Stimulated activated CD4-positive, alpha-beta T cell treated with anti-CD3 and anti-CD28 coated beads, Interleukin-2, amount 100 ng/mL, for 4 hours (primary cell): ENCODE data around the gene PEAR1.

Experiments used
- DNase-seq: peaks from one replicate; pipeline ENCODE4 v3.0.0-alpha.2; 2020; ENCODE audit warnings: low read depth

PEAR1 gene

GRCh38 chr1:156860628-156861423, 32.7 kb upstream of the PEAR1 start, which contains the start of gene NTRK1:
TSS of gene NTRK1 (plus strand) at chr1:156860865. CDS start at chr1:156860935, 70 bp downstream.
- DNase-seq = peak; percentile 49

DNA sequence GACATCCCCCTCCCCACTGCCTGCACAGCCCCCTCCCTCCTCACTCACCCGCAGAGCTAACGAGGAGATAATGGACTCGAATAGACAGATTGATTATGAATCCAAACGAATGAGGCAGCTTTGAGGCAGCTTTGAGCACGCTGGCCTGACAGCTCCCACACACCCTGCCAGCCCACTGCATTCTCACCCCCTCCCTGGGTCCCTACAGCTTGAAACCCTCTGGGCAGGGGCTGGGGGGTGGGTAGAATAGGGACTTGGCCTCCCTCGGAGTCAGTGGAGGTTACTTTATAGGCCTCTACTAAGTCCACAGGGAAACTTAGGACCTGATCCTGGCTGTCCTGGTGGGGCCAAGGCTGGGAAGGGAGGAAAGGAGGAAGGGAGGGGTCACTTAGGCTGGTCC, 30.9 kb upstream of the PEAR1 start:
- no peak for DNase-seq

DNA sequence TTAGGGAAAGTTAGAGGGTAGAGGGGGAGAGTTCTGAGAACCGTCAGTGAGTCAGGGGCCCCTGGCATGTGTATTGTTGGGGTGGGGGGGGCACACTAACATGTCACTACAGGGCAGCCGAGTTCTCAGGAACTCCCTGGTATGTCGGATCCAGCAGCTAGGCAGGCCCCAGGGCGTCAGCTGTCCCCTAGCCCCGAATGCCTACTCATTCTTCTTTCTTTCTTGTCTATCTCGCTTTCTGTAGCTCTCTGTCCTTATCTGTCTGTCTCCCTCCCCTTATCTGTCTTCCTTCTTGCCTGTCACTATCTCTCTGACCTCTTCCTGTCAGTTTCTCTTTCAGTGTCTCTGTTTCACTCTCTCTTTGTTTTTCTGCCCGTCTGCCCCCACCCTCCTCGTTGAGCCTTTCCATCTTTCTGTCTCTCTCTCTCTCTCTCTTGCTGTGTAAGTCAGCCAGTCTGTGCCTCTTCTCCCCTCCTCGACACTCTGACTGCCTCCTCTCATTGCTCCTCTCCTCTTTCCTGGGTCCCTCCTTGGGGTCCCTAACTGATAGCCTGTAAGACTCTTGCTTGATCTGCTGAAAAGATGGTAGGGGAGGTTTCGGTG, 30.4 kb upstream of the PEAR1 start:
- no peak for DNase-seq

GRCh38 chr1:156863631-156864030, 29.9 kb upstream of the PEAR1 start:
- DNase-seq = no peak

DNA sequence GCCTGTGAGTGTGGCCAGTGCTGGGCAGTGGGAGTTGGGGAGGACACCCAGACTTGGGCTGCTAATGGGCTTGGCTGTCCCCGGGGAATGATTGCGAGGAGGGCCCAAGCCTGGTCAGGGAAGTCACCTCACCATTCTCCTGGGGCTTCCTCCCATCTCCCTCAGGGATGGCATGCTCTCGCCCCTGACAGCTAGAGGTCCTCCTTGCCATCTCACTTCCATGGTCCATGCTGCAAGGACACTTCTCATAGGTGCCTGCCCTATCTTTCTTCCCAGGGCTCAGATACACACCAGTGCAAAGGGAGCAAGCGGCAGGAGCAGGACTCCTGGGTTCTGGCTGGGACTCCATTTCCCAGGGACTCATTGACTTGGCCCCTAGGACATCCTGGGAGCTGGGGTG, 28.7 kb upstream of the PEAR1 start:
- no peak for DNase-seq

- DNase-seq = no peak
Measured at GRCh38 chr1:156865258-156865657, 28.3 kb upstream of the PEAR1 start.

- DNase-seq = no peak
Measured at GRCh38 chr1:156865865-156866248, 27.7 kb upstream of the PEAR1 start.

DNA sequence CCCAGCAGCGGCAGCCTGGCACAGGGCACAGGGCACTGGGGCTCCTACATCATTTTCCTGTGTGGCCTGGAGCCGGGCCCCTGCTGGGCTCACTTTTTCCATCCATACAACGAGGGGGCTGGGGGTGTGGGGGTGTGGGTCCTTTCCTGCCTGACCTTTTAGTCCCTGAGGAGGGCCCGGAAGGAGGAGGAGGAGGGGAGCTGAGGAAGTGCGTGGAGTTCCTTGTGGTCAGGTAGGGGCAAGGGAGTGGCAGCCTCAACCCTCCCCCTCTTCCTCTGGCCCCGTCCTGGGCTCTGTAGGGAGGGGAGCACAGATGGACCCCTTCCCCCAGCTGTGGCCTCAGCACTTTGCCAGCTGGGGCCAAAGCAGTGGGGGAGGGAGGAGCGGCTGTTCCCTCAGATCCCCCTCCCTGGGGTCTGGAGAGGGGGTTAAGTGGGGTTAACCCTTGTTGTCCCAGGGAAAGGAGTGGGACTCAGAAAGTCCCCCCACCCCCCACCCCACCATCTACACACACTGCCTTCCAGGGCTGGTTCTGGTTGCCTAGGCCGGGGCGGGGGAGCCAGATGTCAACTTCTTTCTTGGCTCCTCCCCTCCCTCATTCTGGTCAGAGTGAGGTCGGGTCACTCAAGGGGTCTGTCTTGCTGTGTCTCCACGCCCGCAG, 27.1 kb upstream of the PEAR1 start:
- DNase-seq = no peak

DNA sequence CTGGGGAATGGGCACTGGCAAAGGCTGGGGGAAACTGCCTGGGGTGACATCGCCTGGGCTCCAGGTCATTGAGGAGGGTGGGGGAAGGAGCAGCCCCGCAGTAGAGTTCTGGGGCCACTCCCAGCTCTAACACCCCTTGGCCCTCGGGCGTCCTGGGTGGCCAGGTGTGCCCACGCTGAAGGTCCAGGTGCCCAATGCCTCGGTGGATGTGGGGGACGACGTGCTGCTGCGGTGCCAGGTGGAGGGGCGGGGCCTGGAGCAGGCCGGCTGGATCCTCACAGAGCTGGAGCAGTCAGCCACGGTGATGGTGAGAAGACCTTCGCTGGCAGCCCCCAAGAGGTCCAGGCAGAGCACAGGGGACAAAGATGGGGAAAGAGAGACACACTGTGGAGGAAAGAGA, 25.2 kb upstream of the PEAR1 start:
- no peak for DNase-seq

DNA sequence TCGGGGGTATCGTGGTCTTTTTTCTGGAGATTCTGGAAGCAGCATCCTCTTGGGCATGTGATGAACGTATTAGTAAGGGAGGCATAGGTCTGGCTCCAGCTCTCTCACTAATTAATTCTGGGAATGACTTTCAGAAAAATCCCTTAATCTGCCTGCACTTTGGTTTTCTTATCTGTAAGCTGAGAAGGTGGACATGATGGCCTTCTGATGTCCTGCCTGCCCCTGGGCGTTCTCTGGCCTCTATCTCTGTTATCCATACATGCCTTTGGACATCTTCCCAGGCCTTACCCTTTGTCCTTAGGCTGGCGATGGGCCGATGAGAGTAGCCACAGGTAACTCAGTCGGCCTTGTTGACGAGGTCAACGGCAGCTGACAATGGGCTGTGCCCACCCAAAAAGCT, 24.1 kb upstream of the PEAR1 start:
- no peak for DNase-seq

GRCh38 chr1:156873659-156874058, 19.9 kb upstream of the PEAR1 start:
- no peak for DNase-seq

DNA sequence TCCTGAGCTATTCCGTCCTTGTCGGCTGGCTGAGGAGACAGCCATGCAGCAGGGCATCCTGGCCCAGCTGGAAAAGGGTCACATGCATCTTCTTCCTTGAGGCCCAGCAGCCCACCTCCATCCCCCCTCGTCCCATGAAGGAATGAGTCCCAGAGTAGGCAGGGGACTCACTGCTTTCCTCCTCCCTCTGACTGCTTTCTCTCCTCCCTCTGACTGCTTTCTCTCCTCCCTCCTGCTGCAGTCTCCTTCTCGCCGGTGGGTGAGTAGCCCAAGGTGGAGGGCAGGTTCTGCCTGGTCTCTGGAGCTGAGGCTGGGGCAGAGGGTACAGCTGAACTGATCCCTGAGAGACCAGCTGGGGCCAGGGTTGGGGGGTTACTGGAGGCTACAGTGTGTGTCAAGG, 19.4 kb upstream of the PEAR1 start:
- DNase-seq = no peak

DNA sequence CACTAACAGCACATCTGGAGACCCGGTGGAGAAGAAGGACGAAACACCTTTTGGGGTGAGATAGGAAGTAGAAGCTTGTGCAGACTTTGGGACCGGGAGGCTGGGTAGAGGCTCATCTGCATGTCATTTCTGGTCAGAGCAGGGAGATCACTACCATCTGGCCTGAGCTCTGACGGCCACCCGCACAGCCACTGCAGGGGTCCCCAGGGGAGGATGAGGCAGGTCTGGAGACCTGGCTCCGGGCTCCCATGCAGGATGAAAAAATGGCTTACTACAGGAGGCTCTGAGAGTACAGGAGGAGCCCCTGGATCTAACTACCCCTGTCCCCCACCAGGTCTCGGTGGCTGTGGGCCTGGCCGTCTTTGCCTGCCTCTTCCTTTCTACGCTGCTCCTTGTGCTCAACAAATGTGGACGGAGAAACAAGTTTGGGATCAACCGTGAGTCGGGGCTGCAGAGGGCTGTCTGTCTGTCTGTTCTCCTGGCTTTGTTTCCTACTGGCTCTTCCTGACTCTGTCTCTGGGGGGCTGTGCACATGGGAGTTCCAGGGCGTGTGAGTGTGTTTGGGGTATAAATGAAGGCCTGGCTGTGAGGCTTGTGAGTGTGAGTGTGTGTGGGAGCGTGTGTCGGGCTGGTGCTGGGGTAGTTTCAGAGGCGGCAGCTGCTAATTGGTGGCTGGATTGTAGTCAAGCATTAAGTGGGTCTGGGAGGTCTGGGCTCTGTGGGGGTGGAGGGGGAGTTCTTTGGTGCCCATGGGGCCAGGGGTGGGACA, 18.8 kb upstream of the PEAR1 start:
- no peak for DNase-seq

GRCh38 chr1:156875341-156875615, 18.2 kb upstream of the PEAR1 start:
- no peak for DNase-seq

DNA sequence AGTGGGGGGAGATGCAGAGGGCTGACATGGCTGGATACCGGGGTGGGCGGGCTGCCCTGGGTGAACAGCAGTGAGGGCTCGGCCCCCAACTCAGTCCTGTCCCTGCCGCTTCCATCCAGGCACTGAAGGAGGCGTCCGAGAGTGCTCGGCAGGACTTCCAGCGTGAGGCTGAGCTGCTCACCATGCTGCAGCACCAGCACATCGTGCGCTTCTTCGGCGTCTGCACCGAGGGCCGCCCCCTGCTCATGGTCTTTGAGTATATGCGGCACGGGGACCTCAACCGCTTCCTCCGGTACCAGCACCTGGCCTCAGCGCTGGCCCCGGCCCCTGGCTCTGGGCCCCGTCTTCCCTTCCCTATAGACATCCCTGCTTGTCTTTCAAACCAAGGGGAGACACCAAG, 17.2 kb upstream of the PEAR1 start:
- no peak for DNase-seq

- no peak for DNase-seq
Measured at GRCh38 chr1:156877433-156878170, 15.9 kb upstream of the PEAR1 start.

GRCh38 chr1:156879876-156880275, 13.6 kb upstream of the PEAR1 start:
- DNase-seq = no peak

DNA sequence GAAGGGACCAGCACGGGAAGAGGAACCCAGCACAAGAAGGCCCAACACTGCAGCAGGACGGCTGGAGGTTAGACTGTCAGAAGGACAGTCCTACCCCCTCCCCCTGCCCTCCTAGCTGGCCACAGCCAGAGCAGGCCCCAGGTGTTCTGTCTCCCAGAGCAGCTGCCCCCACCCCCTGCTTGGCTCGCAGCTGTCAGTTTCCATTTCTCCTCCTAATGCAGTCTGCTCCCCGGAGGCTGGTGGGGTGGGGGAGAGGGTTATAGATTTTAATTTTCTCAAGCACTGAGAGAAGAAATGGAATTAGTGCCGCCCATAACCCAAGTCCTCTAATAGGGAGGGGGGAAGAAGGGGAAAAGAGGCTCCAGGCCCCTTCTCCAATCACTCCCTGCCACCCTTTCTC, 13.0 kb upstream of the PEAR1 start:
- DNase-seq = no peak

GRCh38 chr1:156881101-156881500, 12.4 kb upstream of the PEAR1 start:
- no peak for DNase-seq

DNA sequence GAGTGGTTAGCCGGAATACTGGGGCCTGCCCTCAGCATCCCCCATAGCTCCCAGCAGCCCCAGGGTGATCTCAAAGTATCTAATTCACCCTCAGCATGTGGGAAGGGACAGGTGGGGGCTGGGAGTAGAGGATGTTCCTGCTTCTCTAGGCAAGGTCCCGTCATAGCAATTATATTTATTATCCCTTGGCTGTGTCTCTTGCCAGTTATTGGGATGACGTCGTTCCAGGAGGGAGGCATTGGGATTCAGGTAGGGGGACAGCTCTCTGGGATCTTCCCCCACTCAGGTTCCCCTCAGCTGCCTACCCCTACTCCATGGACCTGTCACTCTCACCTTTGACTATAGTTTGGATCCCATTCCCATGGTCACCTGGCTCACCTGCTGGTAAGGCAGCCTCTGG, 11.9 kb upstream of the PEAR1 start:
- no peak for DNase-seq

- no peak for DNase-seq
Measured at GRCh38 chr1:156882543-156882942, 11.0 kb upstream of the PEAR1 start.

- DNase-seq = no peak
Measured at GRCh38 chr1:156883919-156884318, 9.6 kb upstream of the PEAR1 start.
